Fibroblast of mammary gland (primary cell): ENCODE results near the gene RBP4.

Experiments used
- DNase-seq: peaks from one replicate; pipeline ENCODE4 v3.0.0-alpha.2; 2010; ENCODE audit warnings: low read depth
- H3K4me3 ChIP-seq: 2 replicates; pipeline ENCODE4 v1.5.1; 2011; ENCODE audit warnings: low read depth, mild to moderate bottlenecking, low read length, moderate library complexity; ENCODE audit not compliant: control insufficient read depth
- TF ChIP-seq, protein P1 (sequence below): conservative IDR thresholded peaks from 2 replicates; pipeline ENCODE4 v1.5.1; 2011; ENCODE audit warnings: low read depth, low read length, inconsistent platforms; ENCODE audit not compliant: control insufficient read depth, insufficient read depth

Gene RBP4

DNA sequence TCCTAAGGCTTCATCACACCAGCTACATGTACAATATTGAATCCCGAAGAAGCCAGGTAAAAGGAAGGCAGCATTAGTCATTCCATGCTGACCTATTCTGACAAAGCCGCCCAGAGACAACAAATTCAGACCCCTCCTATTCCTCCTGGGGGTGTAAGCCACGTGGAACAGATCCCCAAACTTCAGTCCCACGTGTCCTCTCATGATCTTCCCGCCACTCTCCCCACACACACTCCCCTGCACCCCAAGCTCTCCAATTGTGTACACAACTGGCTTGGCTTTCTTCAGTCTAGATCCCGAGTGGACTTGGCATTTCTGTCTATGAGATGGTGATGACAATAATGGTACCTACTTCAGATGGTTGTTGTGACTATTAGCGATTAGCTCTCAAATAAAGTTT, 19.9 kb upstream of the RBP4 start:
- no peak for DNase-seq
- H3K4me3 ChIP-seq, result no peak overlapping the region
- TF ChIP-seq, protein P1, sequence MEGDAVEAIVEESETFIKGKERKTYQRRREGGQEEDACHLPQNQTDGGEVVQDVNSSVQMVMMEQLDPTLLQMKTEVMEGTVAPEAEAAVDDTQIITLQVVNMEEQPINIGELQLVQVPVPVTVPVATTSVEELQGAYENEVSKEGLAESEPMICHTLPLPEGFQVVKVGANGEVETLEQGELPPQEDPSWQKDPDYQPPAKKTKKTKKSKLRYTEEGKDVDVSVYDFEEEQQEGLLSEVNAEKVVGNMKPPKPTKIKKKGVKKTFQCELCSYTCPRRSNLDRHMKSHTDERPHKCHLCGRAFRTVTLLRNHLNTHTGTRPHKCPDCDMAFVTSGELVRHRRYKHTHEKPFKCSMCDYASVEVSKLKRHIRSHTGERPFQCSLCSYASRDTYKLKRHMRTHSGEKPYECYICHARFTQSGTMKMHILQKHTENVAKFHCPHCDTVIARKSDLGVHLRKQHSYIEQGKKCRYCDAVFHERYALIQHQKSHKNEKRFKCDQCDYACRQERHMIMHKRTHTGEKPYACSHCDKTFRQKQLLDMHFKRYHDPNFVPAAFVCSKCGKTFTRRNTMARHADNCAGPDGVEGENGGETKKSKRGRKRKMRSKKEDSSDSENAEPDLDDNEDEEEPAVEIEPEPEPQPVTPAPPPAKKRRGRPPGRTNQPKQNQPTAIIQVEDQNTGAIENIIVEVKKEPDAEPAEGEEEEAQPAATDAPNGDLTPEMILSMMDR, result no peak

DNA sequence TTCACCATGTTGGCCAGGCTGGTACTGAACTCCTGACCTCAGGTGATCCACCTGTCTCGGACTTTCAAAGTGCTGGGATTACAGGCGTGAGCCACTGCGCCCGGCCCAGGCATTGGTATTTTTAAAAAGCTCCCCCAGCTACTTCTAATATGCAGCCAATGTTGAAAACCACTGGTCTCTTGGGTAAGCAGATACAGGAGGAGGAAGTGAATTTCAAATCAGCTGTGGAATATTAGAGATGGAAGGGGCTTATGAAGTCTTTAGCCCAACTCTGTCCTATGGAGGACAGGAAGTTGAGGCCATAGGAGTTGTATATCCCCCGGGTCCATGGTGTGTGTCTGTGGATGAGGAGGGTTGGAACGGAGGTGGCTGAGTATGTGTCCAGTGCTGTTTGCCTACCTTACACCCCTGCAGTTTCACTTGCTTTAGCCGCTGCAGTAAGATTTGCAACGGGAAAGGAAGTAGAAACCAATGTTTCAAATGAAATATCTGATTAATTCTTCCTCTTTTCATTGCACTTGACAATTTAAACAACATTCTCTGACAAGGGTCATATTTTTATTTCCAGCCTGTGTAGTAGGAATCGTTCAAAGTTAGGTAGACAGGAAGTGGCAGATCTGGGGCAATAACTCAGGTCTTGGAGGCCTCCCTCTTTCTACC, 14.7 kb upstream of the RBP4 start:
- DNase-seq, result no peak
- H3K4me3 ChIP-seq, result no peak overlapping the region
- TF ChIP-seq, protein P1, result no peak

DNA sequence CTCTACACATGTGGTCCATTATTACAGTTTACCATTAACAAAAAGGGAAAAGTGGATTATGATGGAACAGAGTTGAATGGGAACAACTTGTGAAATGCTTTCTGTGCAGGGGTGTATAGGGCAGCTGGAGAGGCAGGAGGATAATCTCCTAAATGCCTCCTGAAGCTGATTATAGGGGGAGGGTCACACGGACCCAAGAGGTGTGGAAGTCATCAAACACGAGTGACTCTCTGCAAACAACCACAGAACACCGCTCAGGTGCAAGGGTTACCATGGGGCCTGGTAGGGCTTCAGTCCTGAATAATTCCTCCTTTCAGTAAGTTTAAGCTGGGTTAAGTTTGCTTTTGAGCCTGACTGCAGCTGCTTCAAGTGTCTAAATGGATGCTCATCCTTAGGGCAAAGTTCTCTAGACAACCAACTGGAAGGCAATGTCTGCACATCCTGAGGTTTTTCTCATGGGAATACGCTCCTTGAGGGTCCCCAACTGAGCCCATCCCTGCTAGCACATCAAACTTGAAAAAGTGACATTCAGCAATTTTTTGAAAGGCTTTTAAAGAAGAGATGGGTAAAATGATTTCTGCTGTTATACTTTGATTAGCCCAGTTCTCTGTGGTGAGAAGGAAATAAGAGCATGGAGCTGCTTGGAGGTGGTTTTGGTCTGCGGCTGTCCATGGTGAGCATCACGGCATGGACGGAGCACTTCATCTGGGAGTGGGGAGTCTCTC, 13.2 kb upstream of the RBP4 start:
- TF ChIP-seq, protein P1, result no peak
- no peak for DNase-seq
- H3K4me3 ChIP-seq, result no peak overlapping the region

DNA sequence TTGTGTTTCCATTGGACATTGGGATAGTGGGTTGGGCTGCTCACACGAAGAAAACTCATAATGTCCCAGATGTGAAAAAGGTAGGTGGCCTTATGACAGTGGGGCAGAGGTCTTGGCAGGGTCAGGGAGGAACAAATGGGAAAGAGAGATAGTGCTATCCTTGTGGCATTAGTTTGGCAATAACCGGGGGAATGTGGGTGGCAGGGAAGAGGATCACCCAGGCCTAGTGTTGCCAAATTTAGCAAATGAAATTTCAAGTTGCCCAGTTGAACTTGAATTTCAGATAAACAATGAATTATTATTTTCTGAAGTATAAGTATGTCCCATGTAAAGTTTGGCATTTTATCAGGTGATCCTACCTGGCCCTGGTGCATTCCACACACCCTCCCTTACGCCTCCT, 12.1 kb upstream of the RBP4 start:
- no peak overlapping the region for H3K4me3 ChIP-seq
- TF ChIP-seq, protein P1, result no peak
- no peak for DNase-seq

DNA sequence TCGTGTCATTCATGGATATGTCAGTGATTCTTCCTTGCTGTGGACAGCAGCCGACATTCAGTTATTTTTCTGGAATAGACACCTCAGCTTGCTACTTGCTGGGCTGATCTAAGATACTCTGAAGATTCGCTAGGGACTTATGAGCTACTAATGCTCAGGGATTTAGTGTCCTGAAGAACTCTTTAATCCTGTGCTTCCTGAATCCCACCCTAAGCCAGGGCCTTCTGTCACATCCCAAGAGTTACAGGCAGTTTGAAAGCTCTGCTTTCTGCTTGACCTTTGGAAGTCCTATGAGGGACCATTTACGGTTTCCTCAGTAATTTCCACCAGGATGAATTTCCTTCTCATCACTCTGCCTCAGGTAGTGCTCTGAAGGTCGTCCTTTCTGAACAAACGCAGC, 11.3 kb upstream of the RBP4 start, which contains the start of gene PDE6C:
PDE6C (plus strand) TSS at position 227 of the 400 bp plus-strand sequence. CDS start 189 bp downstream, outside the sequence.
- H3K4me3 ChIP-seq, result no peak within 1 kb of the TSS
- DNase-seq, result no peak
- TF ChIP-seq, protein P1, result no peak

DNA sequence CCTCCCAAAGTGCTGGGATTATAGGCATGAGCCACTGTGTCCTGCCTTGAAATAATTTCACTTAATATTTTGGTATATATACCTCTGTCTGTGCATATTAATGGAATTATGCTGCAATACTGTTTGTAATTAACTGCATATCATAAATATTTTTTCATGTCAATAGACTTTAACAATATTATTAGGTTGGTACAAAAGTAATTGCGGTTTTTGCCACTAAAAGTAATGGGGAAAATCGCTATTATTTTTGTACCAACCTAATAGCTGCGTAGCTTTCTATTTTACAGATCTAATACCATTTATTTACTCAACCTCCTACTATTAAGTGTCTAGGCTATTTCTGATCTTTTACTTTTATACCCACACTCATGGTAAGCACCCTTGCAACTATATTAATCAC, 7.4 kb upstream of the RBP4 start:
- DNase-seq, result no peak
- no peak overlapping the region for H3K4me3 ChIP-seq
- TF ChIP-seq, protein P1, result no peak
